Esophagus muscularis mucosa (tissue), 4 donors: Measurements from ENCODE around the gene ENOX1. TPM values are rescaled to one million over a fixed set of nuclear protein-coding genes. Genes with fewer than 3 reads are reported as not detected.

Source experiments
- DNase-seq: peaks from one replicate; pipeline ENCODE4 v3.0.0-alpha.2; 2017; ENCODE audit errors: extremely low spot score
- H3K27ac ChIP-seq, 4 donors: fragments of 200-600 bp; sonication (generic); replicated peaks in 1 of 4; 1 replicate in 3 of 4; 2 replicates in 1 of 4; pipeline ENCODE4 v1.5.1; 2016 to 2019; ENCODE audit warnings: mild to moderate bottlenecking in 1 of 4
- H3K27me3 ChIP-seq, 4 donors: fragments of 200-600 bp; sonication (generic); one replicate each; pipeline versions ENCODE4 v1.5.1 to v1.6.0; 2016 to 2019
- H3K36me3 ChIP-seq, 4 donors: fragments of 200-600 bp; sonication (generic); one replicate each; pipeline ENCODE4 v1.5.1; 2016 to 2019
- H3K4me1 ChIP-seq, 4 donors: fragments of 200-600 bp; sonication (generic); one replicate each; pipeline ENCODE4 v1.5.1; 2016 to 2019
- H3K4me3 ChIP-seq, 4 donors: fragments of 200-600 bp; sonication (generic); 1 replicate in 2 of 4; 2 replicates in 2 of 4; pipeline ENCODE4 v1.5.1; 2016 to 2019; ENCODE audit warnings: mild to moderate bottlenecking in 4 of 4, moderate library complexity in 1 of 4
- H3K9me3 ChIP-seq, 4 donors: fragments of 200-600 bp; sonication (generic); 1 replicate in 3 of 4; 2 replicates in 1 of 4; pipeline ENCODE4 v1.5.1; 2016 to 2019
- EP300 ChIP-seq: sonication (generic); formaldehyde crosslinking; IDR thresholded peaks from one replicate; pipeline ENCODE4 v1.6.1; 2017; ENCODE audit warnings: antibody characterized with exemption
- POLR2A ChIP-seq: fragments of 450-650 bp; IDR thresholded peaks from one replicate; pipeline ENCODE4 v1.6.1; 2017; ENCODE audit warnings: antibody characterized with exemption, moderate library complexity, mild to moderate bottlenecking, low read depth
- POLR2AphosphoS5 ChIP-seq, 2 donors: sonication (generic); formaldehyde crosslinking; IDR thresholded peaks; one replicate each; pipeline ENCODE4 v1.6.1; 2017; ENCODE audit warnings: antibody characterized with exemption in 2 of 2
- WGBS: methylation state at CpG from one replicate; pipeline ENCODE4 v1.1.5; 2018; 5-methylcytosine and 5-hydroxymethylcytosine counted together
- intact Hi-C: fragments of 100-400 bp; cut with DNase I; formaldehyde crosslinking; loops from one replicate; pipeline ENCODE4 v1.15.1; 2023
- total RNA-seq, 4 donors: library from RNA; depleted of rRNA; stranded (reverse); fragments of >200 nt; gene quantifications; one replicate each; pipeline versions ENCODE4 v1.1.0 to v1.2.1, GENCODE V29; 2016
- TF ChIP-seq, protein P1 (sequence below), 3 experiments: fragments of 200-600 bp in 2 of 3; fragments of 450-650 bp in 1 of 3; sonication (generic) in 2 of 3; IDR thresholded peaks; one replicate each; pipeline ENCODE4 v1.5.1; 2017 to 2019; ENCODE audit warnings: antibody characterized with exemption in 3 of 3, mild to moderate bottlenecking in 2 of 3, moderate library complexity in 1 of 3

ENOX1 gene
- total RNA-seq, 4 donors from 2014 or later: 9.3 to 14.1 (median 12.4) TPM

- H3K4me1 ChIP-seq: peaks cover 4 to 22% (median 15%) of the 10 kb centered on the region in 4 donors
- H3K27ac ChIP-seq: no peak overlapping the region
- no peaks in the 10 kb centered on the region for H3K9me3 ChIP-seq
- H3K4me3 ChIP-seq: no peak overlapping the region
- H3K36me3 ChIP-seq: no peaks in the 10 kb centered on the region
- WGBS: 94% methylated on average over 3 of the region's 3 CpGs
- intact Hi-C loops: no loop called here
- TF ChIP-seq, protein P1, sequence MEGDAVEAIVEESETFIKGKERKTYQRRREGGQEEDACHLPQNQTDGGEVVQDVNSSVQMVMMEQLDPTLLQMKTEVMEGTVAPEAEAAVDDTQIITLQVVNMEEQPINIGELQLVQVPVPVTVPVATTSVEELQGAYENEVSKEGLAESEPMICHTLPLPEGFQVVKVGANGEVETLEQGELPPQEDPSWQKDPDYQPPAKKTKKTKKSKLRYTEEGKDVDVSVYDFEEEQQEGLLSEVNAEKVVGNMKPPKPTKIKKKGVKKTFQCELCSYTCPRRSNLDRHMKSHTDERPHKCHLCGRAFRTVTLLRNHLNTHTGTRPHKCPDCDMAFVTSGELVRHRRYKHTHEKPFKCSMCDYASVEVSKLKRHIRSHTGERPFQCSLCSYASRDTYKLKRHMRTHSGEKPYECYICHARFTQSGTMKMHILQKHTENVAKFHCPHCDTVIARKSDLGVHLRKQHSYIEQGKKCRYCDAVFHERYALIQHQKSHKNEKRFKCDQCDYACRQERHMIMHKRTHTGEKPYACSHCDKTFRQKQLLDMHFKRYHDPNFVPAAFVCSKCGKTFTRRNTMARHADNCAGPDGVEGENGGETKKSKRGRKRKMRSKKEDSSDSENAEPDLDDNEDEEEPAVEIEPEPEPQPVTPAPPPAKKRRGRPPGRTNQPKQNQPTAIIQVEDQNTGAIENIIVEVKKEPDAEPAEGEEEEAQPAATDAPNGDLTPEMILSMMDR (IDR thresholded peaks at IDR 0.05): no peak
- no peak for TF ChIP-seq POLR2A
- TF ChIP-seq EP300: no peak
- TF ChIP-seq POLR2AphosphoS5 (IDR thresholded peaks at IDR 0.05): no peak
- DNase-seq: no peak
- H3K27me3 ChIP-seq: no peaks in the 10 kb centered on the region
Measured at GRCh38 chr13:43434191-43434590, 352.6 kb downstream of the ENOX1 start.

- H3K27ac ChIP-seq: no peak overlapping the region
- no peaks in the 10 kb centered on the region for H3K9me3 ChIP-seq
- no peaks in the 10 kb centered on the region for H3K27me3 ChIP-seq
- no peak overlapping the region for H3K4me3 ChIP-seq
- H3K36me3 ChIP-seq: no peaks in the 10 kb centered on the region
- peaks cover 4 to 27% (median 15%) of the 10 kb centered on the region in 4 donors for H3K4me1 ChIP-seq
- no peak for DNase-seq
- intact Hi-C loops: no loop called here
- no peak for TF ChIP-seq POLR2AphosphoS5 (IDR thresholded peaks at IDR 0.05)
- no peak for TF ChIP-seq POLR2A
- no peak for TF ChIP-seq EP300
- 83% methylated on average over 1 of the region's 1 CpG for WGBS
Measured at GRCh38 chr13:43433691-43434141, 353.1 kb downstream of the ENOX1 start.

DNA sequence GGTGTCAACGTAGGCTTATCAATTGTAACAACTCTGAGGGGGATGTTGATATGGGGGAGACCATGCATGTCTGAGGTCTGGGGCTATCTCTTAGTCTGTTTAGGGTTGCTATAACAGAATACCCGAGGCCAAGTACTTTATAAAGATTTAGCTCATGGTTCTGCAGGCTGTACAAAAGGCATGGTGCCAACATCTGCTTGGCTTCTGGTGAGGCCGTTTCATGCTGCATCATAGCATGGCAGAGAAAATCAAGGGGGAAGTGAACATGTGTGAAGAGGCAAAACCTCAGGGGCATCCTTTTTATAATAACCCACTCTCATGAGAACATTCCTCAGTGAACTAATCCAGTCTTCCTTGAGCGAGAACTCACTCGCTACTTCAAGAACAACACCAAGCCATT, 353.8 kb downstream of the ENOX1 start:
- no peak for TF ChIP-seq POLR2AphosphoS5 (IDR thresholded peaks at IDR 0.05)
- TF ChIP-seq EP300: no peak
- no peak for TF ChIP-seq POLR2A
- TF ChIP-seq, protein P1 (IDR thresholded peaks at IDR 0.05): no peak
- no peak overlapping the region for H3K4me3 ChIP-seq
- no peaks in the 10 kb centered on the region for H3K36me3 ChIP-seq
- 82% methylated on average over 5 of the region's 5 CpGs for WGBS
- no peak overlapping the region for H3K27ac ChIP-seq
- intact Hi-C loops: no loop called here
- no peak for DNase-seq
- H3K4me1 ChIP-seq: peaks cover 4 to 29% (median 15%) of the 10 kb centered on the region in 4 donors
- H3K9me3 ChIP-seq: no peaks in the 10 kb centered on the region
- H3K27me3 ChIP-seq: no peaks in the 10 kb centered on the region

DNA sequence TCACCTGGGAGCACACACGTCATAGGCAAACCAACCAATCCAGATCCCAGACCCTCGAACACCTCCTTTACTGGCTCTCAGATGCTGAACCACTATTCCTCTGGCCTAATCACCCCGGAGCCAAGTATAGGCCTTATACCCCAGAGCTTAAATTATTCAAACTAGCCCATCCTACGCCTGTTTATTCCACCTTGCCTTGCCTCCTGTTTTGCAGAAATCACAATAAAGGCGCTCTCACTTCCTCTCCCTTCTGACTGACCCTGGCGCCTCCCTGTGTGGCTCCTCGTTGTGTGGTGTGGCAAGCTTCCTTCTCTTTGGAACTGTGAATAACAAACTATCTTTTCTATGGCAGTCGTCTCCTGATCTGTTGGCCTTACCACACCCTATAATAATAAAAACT, 354.9 kb downstream of the ENOX1 start:
- peaks cover 4 to 29% (median 15%) of the 10 kb centered on the region in 4 donors for H3K4me1 ChIP-seq
- no peak overlapping the region for H3K4me3 ChIP-seq
- no peaks in the 10 kb centered on the region for H3K9me3 ChIP-seq
- TF ChIP-seq, protein P1 (IDR thresholded peaks at IDR 0.05): no peak
- TF ChIP-seq POLR2AphosphoS5 (IDR thresholded peaks at IDR 0.05): no peak
- H3K27ac ChIP-seq: no peak overlapping the region
- no peaks in the 10 kb centered on the region for H3K36me3 ChIP-seq
- no peaks in the 10 kb centered on the region for H3K27me3 ChIP-seq
- no peak for DNase-seq
- 81% methylated on average over 8 of the region's 8 CpGs for WGBS
- intact Hi-C loops: no loop called here

DNA sequence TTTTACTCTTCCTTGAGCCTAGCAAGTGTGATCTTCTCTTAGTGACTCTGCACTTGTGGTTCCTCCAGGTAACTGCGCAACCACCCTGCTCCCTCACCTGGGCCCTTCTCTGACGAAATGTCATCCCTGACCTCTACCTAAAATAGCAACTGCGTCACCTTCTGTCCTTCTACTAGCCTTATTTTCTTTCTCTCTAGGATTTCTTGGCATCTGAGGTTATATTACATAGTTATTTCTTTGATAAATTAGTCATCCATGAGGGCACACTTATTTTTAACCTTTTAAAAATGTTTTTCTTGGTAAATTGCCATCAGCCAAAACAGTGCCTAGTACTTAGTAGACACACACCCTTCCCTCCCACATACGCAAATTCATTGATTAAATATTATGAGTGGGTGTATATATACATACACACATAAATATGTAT, 355.5 kb downstream of the ENOX1 start:
- Histone ChIP-seq H3K36me3 (no peaks in the 10 kb centered on the region), H3K4me3 (no peak overlapping the region), H3K27me3 (no peaks in the 10 kb centered on the region), H3K27ac (no peak overlapping the region), H3K4me1 (peaks cover 5 to 31% (median 16%) of the 10 kb centered on the region in 4 donors), H3K9me3 (no peaks in the 10 kb centered on the region)
- TF ChIP-seq EP300 (no peak), POLR2AphosphoS5 (IDR thresholded peaks at IDR 0.05) (no peak), POLR2A (no peak)
- TF ChIP-seq, protein P1 (IDR thresholded peaks at IDR 0.05): no peak
- 64% methylated on average over 4 of the region's 4 CpGs for WGBS
- intact Hi-C loops: no loop called here
- no peak for DNase-seq
